Sigmoid colon (tissue), 4 donors: ENCODE data around the gene ST8SIA1.

Source experiments
- CTCF ChIP-seq, 4 experiments: fragments of 450-650 bp in 3 of 4; fragments of 200-600 bp in 1 of 4; IDR thresholded peaks; one replicate each; pipeline ENCODE4 v1.5.1; 2016 to 2019; ENCODE audit warnings: antibody characterized with exemption in 4 of 4, mild to moderate bottlenecking in 3 of 4, moderate library complexity in 2 of 4
- EP300 ChIP-seq, 4 donors: sonication (generic); formaldehyde crosslinking; IDR thresholded peaks; one replicate each; pipeline ENCODE4 v1.6.1; 2017; ENCODE audit warnings: antibody characterized with exemption in 4 of 4
- POLR2A ChIP-seq, 2 donors: fragments of 450-650 bp; IDR thresholded peaks; one replicate each; pipeline ENCODE4 v1.6.1; 2016; ENCODE audit warnings: antibody characterized with exemption in 2 of 2, mild to moderate bottlenecking in 2 of 2, moderate library complexity in 2 of 2
- POLR2AphosphoS5 ChIP-seq, 4 donors: sonication (generic); formaldehyde crosslinking; IDR thresholded peaks; one replicate each; pipeline ENCODE4 v1.6.1; 2017; ENCODE audit warnings: antibody characterized with exemption in 4 of 4

GRCh38 chr12:22250762-22251161 lies 83.7 kb downstream of the ST8SIA1 start:
- TF ChIP-seq POLR2AphosphoS5 (IDR thresholded peaks at IDR 0.05): no peak
- no peak for TF ChIP-seq CTCF (IDR thresholded peaks at IDR 0.05)
- TF ChIP-seq POLR2A (IDR thresholded peaks at IDR 0.05): no peak
- no peak for TF ChIP-seq EP300 (IDR thresholded peaks at IDR 0.05)
